ENCODE data around the gene TTC27. TPM values are rescaled to one million over a fixed set of nuclear protein-coding genes. Genes with fewer than 3 reads are reported as not detected.

The TTC27 gene
- polyA plus RNA-seq, 1 donor from 2014 or later: 11.1 TPM

- Histone ChIP-seq H3K27me3 (ENCODE audit: insufficient read depth, low read depth, low read length) (no peaks in the 10 kb centered on the region), H3K79me2 (replicated peaks; ENCODE audit: insufficient read depth, low read length) (no peaks in the 10 kb centered on the region), H3K27ac (ENCODE audit: low read length) (no peak overlapping the region), H4K20me1 (ENCODE audit: insufficient read depth) (no peaks in the 10 kb centered on the region), H3K9me3 (ENCODE audit: low read length) (no peaks in the 10 kb centered on the region), H3K4me2 (ENCODE audit: low read length) (no peak overlapping the region), H3K9ac (ENCODE audit: low read length) (no peak overlapping the region), H2AFZ (ENCODE audit: low read depth, low read length) (no peak overlapping the region), H3K4me3 (ENCODE audit: low read length) (no peak overlapping the region), H3F3A (ENCODE audit: insufficient read depth, low read length, poor library complexity, severe bottlenecking) (no peaks in the 10 kb centered on the region), H3K36me3 (ENCODE audit: insufficient read depth, low read length) (no peaks in the 10 kb centered on the region), H3K9me2 (ENCODE audit: insufficient read depth, low read length) (no peaks in the 10 kb centered on the region)
- TF ChIP-seq, protein P1, sequence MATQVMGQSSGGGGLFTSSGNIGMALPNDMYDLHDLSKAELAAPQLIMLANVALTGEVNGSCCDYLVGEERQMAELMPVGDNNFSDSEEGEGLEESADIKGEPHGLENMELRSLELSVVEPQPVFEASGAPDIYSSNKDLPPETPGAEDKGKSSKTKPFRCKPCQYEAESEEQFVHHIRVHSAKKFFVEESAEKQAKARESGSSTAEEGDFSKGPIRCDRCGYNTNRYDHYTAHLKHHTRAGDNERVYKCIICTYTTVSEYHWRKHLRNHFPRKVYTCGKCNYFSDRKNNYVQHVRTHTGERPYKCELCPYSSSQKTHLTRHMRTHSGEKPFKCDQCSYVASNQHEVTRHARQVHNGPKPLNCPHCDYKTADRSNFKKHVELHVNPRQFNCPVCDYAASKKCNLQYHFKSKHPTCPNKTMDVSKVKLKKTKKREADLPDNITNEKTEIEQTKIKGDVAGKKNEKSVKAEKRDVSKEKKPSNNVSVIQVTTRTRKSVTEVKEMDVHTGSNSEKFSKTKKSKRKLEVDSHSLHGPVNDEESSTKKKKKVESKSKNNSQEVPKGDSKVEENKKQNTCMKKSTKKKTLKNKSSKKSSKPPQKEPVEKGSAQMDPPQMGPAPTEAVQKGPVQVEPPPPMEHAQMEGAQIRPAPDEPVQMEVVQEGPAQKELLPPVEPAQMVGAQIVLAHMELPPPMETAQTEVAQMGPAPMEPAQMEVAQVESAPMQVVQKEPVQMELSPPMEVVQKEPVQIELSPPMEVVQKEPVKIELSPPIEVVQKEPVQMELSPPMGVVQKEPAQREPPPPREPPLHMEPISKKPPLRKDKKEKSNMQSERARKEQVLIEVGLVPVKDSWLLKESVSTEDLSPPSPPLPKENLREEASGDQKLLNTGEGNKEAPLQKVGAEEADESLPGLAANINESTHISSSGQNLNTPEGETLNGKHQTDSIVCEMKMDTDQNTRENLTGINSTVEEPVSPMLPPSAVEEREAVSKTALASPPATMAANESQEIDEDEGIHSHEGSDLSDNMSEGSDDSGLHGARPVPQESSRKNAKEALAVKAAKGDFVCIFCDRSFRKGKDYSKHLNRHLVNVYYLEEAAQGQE (IDR thresholded peaks at IDR 0.05; ENCODE audit: borderline replicate concordance): no peak
- TF ChIP-seq POLR2AphosphoS5 (IDR thresholded peaks at IDR 0.05): no peak
- TF ChIP-seq TAF1 (IDR thresholded peaks at IDR 0.05; ENCODE audit: low read depth): no peak
- TF ChIP-seq MXI1 (conservative IDR thresholded peaks at IDR 0.05; ENCODE audit: poor library complexity, severe bottlenecking): no peak
- TF ChIP-seq SMC3 (conservative IDR thresholded peaks at IDR 0.05; ENCODE audit: poor library complexity): no peak
- TF ChIP-seq EP300 (conservative IDR thresholded peaks at IDR 0.05; ENCODE audit: poor library complexity, severe bottlenecking): no peak
- no peak for TF ChIP-seq RAD21 (conservative IDR thresholded peaks at IDR 0.05)
- TF ChIP-seq, protein P2, sequence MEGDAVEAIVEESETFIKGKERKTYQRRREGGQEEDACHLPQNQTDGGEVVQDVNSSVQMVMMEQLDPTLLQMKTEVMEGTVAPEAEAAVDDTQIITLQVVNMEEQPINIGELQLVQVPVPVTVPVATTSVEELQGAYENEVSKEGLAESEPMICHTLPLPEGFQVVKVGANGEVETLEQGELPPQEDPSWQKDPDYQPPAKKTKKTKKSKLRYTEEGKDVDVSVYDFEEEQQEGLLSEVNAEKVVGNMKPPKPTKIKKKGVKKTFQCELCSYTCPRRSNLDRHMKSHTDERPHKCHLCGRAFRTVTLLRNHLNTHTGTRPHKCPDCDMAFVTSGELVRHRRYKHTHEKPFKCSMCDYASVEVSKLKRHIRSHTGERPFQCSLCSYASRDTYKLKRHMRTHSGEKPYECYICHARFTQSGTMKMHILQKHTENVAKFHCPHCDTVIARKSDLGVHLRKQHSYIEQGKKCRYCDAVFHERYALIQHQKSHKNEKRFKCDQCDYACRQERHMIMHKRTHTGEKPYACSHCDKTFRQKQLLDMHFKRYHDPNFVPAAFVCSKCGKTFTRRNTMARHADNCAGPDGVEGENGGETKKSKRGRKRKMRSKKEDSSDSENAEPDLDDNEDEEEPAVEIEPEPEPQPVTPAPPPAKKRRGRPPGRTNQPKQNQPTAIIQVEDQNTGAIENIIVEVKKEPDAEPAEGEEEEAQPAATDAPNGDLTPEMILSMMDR (IDR thresholded peaks at IDR 0.05; ENCODE audit: poor library complexity, severe bottlenecking): no peak
- TF ChIP-seq EZH2 (IDR thresholded peaks at IDR 0.05; ENCODE audit: borderline replicate concordance, insufficient read depth, low read length, poor library complexity, severe bottlenecking): no peak
Observed at GRCh38 chr2:32652555-32653209, 24.8 kb downstream of the TTC27 start.

GRCh38 chr2:32656069-32656468 lies 28.2 kb downstream of the TTC27 start:
- TF ChIP-seq POLR2AphosphoS5 (IDR thresholded peaks at IDR 0.05) (no peak), RAD21 (conservative IDR thresholded peaks at IDR 0.05) (no peak), SMC3 (conservative IDR thresholded peaks at IDR 0.05; ENCODE audit: poor library complexity) (no peak), MXI1 (conservative IDR thresholded peaks at IDR 0.05; ENCODE audit: poor library complexity, severe bottlenecking) (no peak), EP300 (conservative IDR thresholded peaks at IDR 0.05; ENCODE audit: poor library complexity, severe bottlenecking) (no peak), EZH2 (IDR thresholded peaks at IDR 0.05; ENCODE audit: borderline replicate concordance, insufficient read depth, low read length, poor library complexity, severe bottlenecking) (no peak), TAF1 (IDR thresholded peaks at IDR 0.05; ENCODE audit: low read depth) (no peak)
- TF ChIP-seq, protein P1 (IDR thresholded peaks at IDR 0.05; ENCODE audit: borderline replicate concordance): no peak
- TF ChIP-seq, protein P2 (IDR thresholded peaks at IDR 0.05; ENCODE audit: poor library complexity, severe bottlenecking): no peak
- Histone ChIP-seq H3K9me3 (ENCODE audit: low read length) (no peaks in the 10 kb centered on the region), H3K36me3 (ENCODE audit: insufficient read depth, low read length) (no peaks in the 10 kb centered on the region), H3K9me2 (ENCODE audit: insufficient read depth, low read length) (no peaks in the 10 kb centered on the region), H2AFZ (ENCODE audit: low read depth, low read length) (no peak overlapping the region), H3K4me2 (ENCODE audit: low read length) (no peak overlapping the region), H3F3A (ENCODE audit: insufficient read depth, low read length, poor library complexity, severe bottlenecking) (no peaks in the 10 kb centered on the region), H4K20me1 (ENCODE audit: insufficient read depth) (no peaks in the 10 kb centered on the region), H3K27me3 (ENCODE audit: insufficient read depth, low read depth, low read length) (no peaks in the 10 kb centered on the region), H3K9ac (ENCODE audit: low read length) (no peak overlapping the region), H3K79me2 (replicated peaks; ENCODE audit: insufficient read depth, low read length) (no peaks in the 10 kb centered on the region), H3K27ac (ENCODE audit: low read length) (no peak overlapping the region), H3K4me3 (ENCODE audit: low read length) (no peak overlapping the region)

All from neural cell (in vitro differentiated cells).